Dedifferentiated amniotic fluid mesenchymal stem cell (primary cell): Measurements from ENCODE around the gene ETFRF1.
A peak's percentile ranks its signal among the peaks of the same experiment; 100 is the strongest.

ENCODE experiments used
- DNase-seq: peaks from one replicate; pipeline ENCODE4 v3.0.0-alpha.2; 2016; ENCODE audit errors: extremely low spot score

Gene ETFRF1, protein sequence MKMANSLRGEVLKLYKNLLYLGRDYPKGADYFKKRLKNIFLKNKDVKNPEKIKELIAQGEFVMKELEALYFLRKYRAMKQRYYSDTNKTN

GRCh38 chr12:25195056-25195971, at the start of gene ETFRF1, which contains the start of gene DNAI7:
Gene ETFRF1 (plus strand): TSS chr12:25195237. CDS start chr12:25203957, 8,720 bp downstream.
Gene DNAI7 (minus strand): TSS chr12:25195160. CDS start chr12:25195078, 82 bp downstream.
- peak; percentile 96 for DNase-seq

DNA sequence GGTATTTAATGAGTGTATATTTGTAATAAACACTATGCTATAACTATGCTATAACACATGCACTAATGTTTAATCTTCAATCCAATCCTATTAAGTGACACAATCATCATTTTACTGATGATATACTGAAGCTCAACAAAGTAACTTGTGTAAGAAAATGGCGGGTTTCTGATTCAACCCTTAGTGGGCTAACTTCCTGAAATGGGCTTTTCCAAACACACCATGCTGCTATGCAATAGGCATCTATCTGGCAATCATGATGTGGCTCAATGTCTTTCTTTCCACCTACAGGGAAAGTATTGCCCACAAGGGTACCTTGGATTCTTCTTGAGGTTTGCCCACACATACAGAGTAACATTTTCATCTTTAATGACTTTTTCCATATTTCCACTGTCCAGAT, 48.4 kb upstream of the ETFRF1 start:
- DNase-seq, result no peak

DNA sequence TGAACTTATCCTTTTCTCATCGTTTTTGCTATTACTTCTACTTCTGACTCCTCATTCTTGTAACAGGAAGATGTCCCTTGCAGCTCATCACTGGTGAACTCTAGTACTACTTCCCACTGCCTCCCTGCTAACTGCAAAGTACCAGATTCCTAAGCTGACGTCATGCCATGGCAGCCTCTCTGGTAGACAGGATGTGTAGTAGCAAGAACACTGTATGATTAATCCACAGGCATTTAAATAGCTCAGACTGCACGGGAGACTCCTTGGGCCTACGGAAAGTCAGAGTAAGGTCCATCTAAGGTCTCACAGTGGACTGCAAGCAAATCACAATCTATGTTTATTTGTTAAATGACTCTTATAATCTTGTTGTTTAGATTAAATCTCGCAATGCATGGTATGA, 43.6 kb upstream of the ETFRF1 start:
- DNase-seq, result peak; percentile 93

- no peak for DNase-seq
Observed at GRCh38 chr12:25152055-25152454, 43.0 kb upstream of the ETFRF1 start.

- DNase-seq, result peak; percentile 67
Observed at GRCh38 chr12:25155022-25155576, 39.9 kb upstream of the ETFRF1 start.

- no peak for DNase-seq
Observed at GRCh38 chr12:25156061-25156460, 39.0 kb upstream of the ETFRF1 start.

GRCh38 chr12:25162866-25163265, 32.2 kb upstream of the ETFRF1 start:
- no peak for DNase-seq

- DNase-seq, result no peak
Observed at GRCh38 chr12:25182765-25183164, 12.3 kb upstream of the ETFRF1 start.

- DNase-seq, result no peak
Observed at GRCh38 chr12:25184132-25184531, 10.9 kb upstream of the ETFRF1 start.

- no peak for DNase-seq
Observed at GRCh38 chr12:25186038-25186787, 8.8 kb upstream of the ETFRF1 start.

- DNase-seq, result no peak
Observed at GRCh38 chr12:25186788-25187402, 8.1 kb upstream of the ETFRF1 start.

DNA sequence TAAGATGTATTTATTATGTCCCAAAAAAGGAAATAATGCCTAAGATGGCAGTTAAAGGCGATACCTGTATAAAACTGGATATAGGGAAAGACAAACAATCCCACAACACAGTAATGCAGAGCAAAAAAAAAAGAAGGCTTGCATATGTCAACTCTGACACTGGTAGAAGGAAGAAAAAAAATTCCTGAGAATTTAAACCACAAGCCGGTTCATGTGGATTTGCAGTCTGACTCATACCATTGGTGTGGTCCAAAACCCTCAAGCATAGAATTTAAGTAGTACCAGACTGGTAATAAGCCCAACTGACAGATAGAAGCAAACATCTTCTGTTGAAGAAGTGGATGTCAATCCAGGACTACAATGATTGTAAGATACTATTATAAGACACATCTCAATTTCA, 7.3 kb upstream of the ETFRF1 start:
- DNase-seq, result peak; percentile 92

GRCh38 chr12:25189656-25190055, 5.4 kb upstream of the ETFRF1 start:
- DNase-seq, result peak; percentile 39

- DNase-seq, result no peak
Observed at GRCh38 chr12:25190793-25191192, 4.2 kb upstream of the ETFRF1 start.

DNA sequence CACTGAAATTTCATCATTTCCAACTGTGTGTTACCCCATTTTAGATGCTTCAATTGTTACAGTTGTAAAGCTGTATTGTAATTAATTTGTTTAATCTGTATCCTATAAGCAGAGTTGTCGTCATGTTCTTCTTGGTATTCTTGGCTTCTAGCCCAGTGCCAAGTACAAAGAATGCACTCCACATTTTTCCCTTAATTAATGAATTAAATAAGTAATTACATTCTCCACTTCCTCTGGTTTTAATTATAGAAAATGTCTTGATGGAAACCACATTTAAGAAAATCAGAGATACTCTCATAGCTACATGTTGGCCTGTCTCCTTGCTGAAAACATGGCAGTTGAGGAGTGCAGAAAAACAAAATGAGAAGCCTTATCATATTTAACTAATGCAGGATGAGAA, 823 bp upstream of the ETFRF1 start:
- no peak for DNase-seq

DNA sequence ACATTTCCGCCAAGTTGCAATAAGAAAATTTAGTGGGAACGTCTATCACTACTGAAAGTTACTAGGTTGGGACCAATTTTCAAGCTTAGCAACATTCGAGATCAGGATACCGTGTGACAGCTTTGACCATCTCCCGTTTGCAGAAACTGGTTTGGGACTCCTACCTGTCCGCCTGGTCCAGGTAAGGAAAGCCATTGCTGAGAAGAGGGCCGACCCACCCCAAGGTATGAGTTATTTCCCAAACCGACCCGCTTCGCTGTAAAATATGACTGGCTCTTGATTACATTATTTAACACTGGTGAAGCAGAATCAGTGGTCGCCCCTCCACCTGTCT, 348 bp upstream of the ETFRF1 start:
- no peak for DNase-seq

- DNase-seq, result no peak
Observed at GRCh38 chr12:25197608-25198007, 2.6 kb downstream of the ETFRF1 start.

DNA sequence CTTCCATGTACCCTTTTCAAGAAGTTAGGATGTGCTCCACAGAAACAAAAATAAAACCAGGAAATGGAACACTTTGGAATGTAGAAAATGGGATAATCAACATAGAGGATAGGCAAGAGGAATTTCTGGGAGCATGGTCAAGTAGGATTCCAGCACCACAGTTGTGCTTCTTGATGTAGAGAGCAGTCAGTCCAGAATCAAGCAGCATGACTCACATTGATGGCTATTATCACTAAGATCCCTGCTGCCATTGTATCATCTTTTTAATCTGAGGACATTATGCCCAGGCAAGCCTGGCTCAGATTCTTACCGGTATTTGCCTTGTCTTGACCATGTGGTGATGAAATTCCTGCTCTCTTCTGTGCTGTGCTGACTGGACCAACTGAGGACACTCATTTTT, 5.7 kb downstream of the ETFRF1 start:
- DNase-seq, result peak; percentile 46

DNA sequence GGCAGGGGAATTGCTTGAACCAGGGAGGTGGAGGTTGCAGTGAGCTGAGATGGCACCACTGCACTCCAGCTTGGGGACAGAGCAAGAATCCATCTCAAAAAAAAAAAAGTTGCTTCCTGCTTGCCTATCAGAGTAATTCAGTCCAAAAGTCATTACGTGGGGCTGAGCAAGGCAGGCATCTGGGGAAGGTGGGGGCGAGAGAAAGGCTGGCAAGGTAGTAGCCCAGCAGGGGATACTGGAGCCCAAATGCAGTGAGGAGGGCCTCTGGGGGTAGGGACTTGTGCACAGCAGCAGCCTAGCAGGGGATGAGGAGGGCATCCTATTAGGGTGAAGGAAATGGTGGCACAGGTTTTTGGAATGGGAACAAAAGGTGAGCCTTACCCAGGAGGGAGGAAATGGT, 7.1 kb downstream of the ETFRF1 start:
- no peak for DNase-seq

DNA sequence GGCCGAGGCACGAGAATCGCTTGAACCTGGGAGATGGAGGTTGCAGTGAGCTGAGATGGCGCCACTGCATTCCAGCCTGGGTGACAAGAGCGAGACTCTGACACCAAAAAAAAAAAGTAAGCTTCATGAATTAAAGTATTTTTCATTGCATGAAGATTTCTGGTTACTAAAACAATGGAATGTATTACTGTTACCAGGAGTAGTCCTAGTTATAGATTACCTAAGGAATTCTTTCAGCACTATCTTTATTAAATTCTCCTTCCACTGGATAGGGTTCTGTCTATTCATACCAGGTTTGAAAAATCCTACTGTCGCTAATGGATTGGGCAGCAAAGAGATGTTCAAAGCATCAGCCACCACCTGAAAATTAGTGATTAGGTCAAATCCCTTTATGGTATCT, 12.4 kb downstream of the ETFRF1 start:
- no peak for DNase-seq

- no peak for DNase-seq
Observed at GRCh38 chr12:25207846-25208245, 12.8 kb downstream of the ETFRF1 start.

- no peak for DNase-seq
Observed at GRCh38 chr12:25208554-25208953, 13.5 kb downstream of the ETFRF1 start.
